Stimulated activated CD4-positive, alpha-beta T cell treated with anti-CD3 and anti-CD28 coated beads, Interleukin-4, amount 100 ng/mL, for 24 hours (primary cell): ENCODE measurements around the gene ANO8.
"Not testable (repeated sequence)": the region's sequence is repeated elsewhere in the genome, so short reads cannot be mapped to it uniquely, and the experiment has no call there.

Source experiments
- DNase-seq: peaks from one replicate; pipeline ENCODE4 v3.0.0-alpha.2; 2020

The ANO8 gene

GRCh38 chr19:17282488-17283125 is 52.0 kb downstream of the ANO8 start:
- DNase-seq: peak; percentile 84

- peak; percentile 65 for DNase-seq
These were observed 53.0 kb downstream of the ANO8 start, which contains the start of gene ANKLE1 for GRCh38 chr19:17281391-17282304. ANKLE1 (plus strand) TSS chr19:17281901; CDS start chr19:17281921, 20 bp downstream.

GRCh38 chr19:17279436-17279835 is 55.2 kb downstream of the ANO8 start:
- DNase-seq: no peak

DNA sequence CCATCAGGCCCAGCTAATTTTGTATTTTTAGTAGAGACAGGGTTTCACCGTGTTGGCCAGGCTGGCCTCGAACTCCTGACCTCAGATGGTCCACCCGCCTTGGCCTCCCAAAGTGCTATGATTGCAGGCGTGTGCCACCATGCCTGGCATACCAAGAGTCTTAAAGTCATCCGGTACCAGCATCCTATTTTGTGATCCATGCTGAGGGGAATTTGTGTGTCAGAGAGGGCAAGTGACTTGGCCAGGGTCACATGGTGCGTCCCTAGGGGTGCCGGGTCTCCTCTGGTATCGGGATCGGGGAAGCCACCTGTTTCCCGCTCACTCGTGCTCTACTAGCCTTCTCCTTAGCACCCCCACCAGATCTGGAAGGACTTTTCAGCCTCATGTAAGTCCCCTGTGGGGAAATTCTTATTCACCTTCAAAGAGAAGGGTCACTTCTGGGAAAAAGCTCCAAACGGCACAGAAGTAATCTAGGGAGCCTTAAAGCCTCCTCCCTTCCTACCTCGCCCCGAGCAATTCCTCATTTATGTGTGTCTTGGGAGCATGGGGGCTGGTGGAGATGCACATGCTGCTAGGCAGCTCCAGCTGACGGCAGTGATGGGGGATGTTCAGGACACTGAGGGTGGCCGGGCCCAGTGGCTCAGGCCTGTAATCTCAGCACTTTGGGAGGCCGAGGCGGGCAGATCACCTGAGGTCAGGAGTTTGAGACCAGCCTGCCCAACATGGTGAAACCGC is 59.0 kb downstream of the ANO8 start:
- no peak for DNase-seq

DNA sequence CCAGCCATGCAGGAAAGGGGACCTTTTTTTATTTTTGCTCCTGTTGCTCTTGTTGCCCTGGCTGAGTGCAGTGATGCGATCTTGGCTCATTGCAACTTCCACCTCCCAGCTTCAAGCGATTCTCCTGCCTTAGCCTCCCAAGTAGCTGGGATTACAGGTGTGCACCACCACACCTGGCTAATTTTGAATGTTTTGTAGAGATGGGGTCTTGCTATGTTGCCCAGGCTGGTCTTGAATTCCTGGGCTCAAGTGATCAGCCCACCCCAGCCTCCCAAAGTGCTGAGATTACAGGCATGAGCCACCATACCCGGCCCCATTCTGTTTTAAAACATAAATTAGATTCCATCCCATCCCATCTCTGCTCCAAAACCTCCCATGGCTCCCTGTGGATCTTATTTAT is 59.8 kb downstream of the ANO8 start:
- not testable (repeated sequence) for DNase-seq
